ENCODE results near the gene CTSD. TPM values are rescaled to one million over a fixed set of nuclear protein-coding genes. Genes with fewer than 3 reads are reported as not detected.

CTSD gene
- total and polyA plus RNA-seq, 2 experiments from 2014 or later: 67.1 to 251 TPM

DNA sequence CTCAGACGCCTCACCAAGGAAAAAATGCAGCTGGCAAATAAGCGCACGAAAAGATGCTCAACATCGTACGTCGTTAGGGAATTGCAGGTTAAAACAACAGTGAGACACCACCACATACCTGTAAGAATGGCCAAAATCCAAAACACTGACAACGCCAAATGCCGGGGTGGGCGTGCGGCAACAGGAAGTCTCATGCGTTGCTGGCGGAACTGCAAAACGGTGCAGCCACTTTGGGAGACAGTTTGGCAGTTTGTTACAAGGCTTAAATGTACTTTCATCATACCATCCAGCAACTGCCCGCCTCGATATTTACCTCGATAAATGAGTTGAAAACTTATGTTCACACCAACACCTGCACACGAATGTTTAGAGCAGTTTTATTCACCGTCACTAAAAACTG, 7.5 kb upstream of the CTSD start:
- Mint-ChIP-seq H3K27ac (no peak overlapping the region; the same call in 1 of the 2 replicates), H3K36me3 (ENCODE audit: low read depth) (no peaks in the 10 kb centered on the region; the same call in 2 of the 3 replicates), H3K27me3 (ENCODE audit: insufficient read depth, low read depth, poor library complexity) (peaks cover 19% of the 10 kb centered on the region), H3K9me3 (no peaks in the 10 kb centered on the region; the same call in 2 of the 3 replicates), H3K4me3 (no peak overlapping the region), H3K4me1 (peaks cover 20% of the 10 kb centered on the region)
- Histone ChIP-seq H3K4me3 (no peak overlapping the region), H3K36me3 (ENCODE audit: insufficient read depth) (no peaks in the 10 kb centered on the region), H3K27ac (ENCODE audit: low read depth) (no peak overlapping the region), H3K9me2 (ENCODE audit: insufficient read depth) (no peaks in the 10 kb centered on the region), H3K27me3 (ENCODE audit: insufficient read depth) (no peaks in the 10 kb centered on the region), H3K4me1 (ENCODE audit: insufficient read depth) (peaks cover 11% of the 10 kb centered on the region; the same call in 1 of the 2 replicates), H4K20me1 (replicated peaks; ENCODE audit: insufficient read depth) (no peaks in the 10 kb centered on the region), H2AFZ (peak overlapping the region; percentile 32; the same call in 1 of the 2 replicates), H3F3A (replicated peaks; ENCODE audit: low read depth) (no peaks in the 10 kb centered on the region), H3K79me2 (replicated peaks; ENCODE audit: insufficient read depth) (no peaks in the 10 kb centered on the region), H3K4me2 (no peak overlapping the region)
- ATAC-seq (no peak), DNase-seq (ENCODE audit: low spot score) (no peak)
- TF ChIP-seq, protein P1, sequence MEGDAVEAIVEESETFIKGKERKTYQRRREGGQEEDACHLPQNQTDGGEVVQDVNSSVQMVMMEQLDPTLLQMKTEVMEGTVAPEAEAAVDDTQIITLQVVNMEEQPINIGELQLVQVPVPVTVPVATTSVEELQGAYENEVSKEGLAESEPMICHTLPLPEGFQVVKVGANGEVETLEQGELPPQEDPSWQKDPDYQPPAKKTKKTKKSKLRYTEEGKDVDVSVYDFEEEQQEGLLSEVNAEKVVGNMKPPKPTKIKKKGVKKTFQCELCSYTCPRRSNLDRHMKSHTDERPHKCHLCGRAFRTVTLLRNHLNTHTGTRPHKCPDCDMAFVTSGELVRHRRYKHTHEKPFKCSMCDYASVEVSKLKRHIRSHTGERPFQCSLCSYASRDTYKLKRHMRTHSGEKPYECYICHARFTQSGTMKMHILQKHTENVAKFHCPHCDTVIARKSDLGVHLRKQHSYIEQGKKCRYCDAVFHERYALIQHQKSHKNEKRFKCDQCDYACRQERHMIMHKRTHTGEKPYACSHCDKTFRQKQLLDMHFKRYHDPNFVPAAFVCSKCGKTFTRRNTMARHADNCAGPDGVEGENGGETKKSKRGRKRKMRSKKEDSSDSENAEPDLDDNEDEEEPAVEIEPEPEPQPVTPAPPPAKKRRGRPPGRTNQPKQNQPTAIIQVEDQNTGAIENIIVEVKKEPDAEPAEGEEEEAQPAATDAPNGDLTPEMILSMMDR (conservative IDR thresholded peaks at IDR 0.05; ENCODE audit: low read depth in 2 of 2): no peak
- TF ChIP-seq, protein P2, sequence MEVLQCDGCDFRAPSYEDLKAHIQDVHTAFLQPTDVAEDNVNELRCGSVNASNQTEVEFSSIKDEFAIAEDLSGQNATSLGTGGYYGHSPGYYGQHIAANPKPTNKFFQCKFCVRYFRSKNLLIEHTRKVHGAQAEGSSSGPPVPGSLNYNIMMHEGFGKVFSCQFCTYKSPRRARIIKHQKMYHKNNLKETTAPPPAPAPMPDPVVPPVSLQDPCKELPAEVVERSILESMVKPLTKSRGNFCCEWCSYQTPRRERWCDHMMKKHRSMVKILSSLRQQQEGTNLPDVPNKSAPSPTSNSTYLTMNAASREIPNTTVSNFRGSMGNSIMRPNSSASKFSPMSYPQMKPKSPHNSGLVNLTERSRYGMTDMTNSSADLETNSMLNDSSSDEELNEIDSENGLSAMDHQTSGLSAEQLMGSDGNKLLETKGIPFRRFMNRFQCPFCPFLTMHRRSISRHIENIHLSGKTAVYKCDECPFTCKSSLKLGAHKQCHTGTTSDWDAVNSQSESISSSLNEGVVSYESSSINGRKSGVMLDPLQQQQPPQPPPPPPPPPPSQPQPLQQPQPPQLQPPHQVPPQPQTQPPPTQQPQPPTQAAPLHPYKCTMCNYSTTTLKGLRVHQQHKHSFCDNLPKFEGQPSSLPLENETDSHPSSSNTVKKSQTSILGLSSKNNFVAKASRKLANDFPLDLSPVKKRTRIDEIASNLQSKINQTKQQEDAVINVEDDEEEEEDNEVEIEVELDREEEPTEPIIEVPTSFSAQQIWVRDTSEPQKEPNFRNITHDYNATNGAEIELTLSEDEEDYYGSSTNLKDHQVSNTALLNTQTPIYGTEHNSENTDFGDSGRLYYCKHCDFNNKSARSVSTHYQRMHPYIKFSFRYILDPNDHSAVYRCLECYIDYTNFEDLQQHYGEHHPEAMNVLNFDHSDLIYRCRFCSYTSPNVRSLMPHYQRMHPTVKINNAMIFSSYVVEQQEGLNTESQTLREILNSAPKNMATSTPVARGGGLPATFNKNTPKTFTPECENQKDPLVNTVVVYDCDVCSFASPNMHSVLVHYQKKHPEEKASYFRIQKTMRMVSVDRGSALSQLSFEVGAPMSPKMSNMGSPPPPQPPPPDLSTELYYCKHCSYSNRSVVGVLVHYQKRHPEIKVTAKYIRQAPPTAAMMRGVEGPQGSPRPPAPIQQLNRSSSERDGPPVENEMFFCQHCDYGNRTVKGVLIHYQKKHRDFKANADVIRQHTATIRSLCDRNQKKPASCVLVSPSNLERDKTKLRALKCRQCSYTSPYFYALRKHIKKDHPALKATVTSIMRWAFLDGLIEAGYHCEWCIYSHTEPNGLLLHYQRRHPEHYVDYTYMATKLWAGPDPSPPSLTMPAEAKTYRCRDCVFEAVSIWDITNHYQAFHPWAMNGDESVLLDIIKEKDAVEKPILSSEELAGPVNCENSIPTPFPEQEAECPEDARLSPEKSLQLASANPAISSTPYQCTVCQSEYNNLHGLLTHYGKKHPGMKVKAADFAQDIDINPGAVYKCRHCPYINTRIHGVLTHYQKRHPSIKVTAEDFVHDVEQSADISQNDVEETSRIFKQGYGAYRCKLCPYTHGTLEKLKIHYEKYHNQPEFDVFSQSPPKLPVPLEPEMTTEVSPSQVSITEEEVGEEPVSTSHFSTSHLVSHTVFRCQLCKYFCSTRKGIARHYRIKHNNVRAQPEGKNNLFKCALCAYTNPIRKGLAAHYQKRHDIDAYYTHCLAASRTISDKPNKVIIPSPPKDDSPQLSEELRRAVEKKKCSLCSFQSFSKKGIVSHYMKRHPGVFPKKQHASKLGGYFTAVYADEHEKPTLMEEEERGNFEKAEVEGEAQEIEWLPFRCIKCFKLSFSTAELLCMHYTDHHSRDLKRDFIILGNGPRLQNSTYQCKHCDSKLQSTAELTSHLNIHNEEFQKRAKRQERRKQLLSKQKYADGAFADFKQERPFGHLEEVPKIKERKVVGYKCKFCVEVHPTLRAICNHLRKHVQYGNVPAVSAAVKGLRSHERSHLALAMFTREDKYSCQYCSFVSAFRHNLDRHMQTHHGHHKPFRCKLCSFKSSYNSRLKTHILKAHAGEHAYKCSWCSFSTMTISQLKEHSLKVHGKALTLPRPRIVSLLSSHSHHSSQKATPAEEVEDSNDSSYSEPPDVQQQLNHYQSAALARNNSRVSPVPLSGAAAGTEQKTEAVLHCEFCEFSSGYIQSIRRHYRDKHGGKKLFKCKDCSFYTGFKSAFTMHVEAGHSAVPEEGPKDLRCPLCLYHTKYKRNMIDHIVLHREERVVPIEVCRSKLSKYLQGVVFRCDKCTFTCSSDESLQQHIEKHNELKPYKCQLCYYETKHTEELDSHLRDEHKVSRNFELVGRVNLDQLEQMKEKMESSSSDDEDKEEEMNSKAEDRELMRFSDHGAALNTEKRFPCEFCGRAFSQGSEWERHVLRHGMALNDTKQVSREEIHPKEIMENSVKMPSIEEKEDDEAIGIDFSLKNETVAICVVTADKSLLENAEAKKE (CRISPR knock-in tag; IDR thresholded peaks at IDR 0.05): no peak
- TF ChIP-seq CREB1 (CRISPR knock-in tag; IDR thresholded peaks at IDR 0.05; ENCODE audit: low read depth) (no peak), EZH2phosphoT487 (IDR thresholded peaks at IDR 0.05; ENCODE audit: unreplicated experiment) (no peak), ZNF114 (CRISPR knock-in tag; IDR thresholded peaks at IDR 0.05) (no peak), EZH2 (IDR thresholded peaks at IDR 0.05; ENCODE audit: low read depth, unreplicated experiment) (no peak), STAT1 (IDR thresholded peaks at IDR 0.05; ENCODE audit: unreplicated experiment) (no peak), ZNF331 (CRISPR knock-in tag; IDR thresholded peaks at IDR 0.05; ENCODE audit: low read depth) (no peak), POLR2AphosphoS5 (IDR thresholded peaks at IDR 0.05; ENCODE audit: low read depth) (no peak), JUNB (IDR thresholded peaks at IDR 0.05; ENCODE audit: unreplicated experiment) (no peak), NANOG (IDR thresholded peaks at IDR 0.05; ENCODE audit: borderline replicate concordance) (no peak)
- TF ChIP-seq, protein P3, sequence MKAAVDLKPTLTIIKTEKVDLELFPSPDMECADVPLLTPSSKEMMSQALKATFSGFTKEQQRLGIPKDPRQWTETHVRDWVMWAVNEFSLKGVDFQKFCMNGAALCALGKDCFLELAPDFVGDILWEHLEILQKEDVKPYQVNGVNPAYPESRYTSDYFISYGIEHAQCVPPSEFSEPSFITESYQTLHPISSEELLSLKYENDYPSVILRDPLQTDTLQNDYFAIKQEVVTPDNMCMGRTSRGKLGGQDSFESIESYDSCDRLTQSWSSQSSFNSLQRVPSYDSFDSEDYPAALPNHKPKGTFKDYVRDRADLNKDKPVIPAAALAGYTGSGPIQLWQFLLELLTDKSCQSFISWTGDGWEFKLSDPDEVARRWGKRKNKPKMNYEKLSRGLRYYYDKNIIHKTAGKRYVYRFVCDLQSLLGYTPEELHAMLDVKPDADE (IDR thresholded peaks at IDR 0.05): no peak
- TF ChIP-seq, protein P4, sequence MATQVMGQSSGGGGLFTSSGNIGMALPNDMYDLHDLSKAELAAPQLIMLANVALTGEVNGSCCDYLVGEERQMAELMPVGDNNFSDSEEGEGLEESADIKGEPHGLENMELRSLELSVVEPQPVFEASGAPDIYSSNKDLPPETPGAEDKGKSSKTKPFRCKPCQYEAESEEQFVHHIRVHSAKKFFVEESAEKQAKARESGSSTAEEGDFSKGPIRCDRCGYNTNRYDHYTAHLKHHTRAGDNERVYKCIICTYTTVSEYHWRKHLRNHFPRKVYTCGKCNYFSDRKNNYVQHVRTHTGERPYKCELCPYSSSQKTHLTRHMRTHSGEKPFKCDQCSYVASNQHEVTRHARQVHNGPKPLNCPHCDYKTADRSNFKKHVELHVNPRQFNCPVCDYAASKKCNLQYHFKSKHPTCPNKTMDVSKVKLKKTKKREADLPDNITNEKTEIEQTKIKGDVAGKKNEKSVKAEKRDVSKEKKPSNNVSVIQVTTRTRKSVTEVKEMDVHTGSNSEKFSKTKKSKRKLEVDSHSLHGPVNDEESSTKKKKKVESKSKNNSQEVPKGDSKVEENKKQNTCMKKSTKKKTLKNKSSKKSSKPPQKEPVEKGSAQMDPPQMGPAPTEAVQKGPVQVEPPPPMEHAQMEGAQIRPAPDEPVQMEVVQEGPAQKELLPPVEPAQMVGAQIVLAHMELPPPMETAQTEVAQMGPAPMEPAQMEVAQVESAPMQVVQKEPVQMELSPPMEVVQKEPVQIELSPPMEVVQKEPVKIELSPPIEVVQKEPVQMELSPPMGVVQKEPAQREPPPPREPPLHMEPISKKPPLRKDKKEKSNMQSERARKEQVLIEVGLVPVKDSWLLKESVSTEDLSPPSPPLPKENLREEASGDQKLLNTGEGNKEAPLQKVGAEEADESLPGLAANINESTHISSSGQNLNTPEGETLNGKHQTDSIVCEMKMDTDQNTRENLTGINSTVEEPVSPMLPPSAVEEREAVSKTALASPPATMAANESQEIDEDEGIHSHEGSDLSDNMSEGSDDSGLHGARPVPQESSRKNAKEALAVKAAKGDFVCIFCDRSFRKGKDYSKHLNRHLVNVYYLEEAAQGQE (IDR thresholded peaks at IDR 0.05; ENCODE audit: unreplicated experiment): no peak

Measured in GM23338 (cell line).